Liver (tissue), 2 donors: ENCODE results near the gene TIE1.

Source experiments
- FOXA1 ChIP-seq: IDR thresholded peaks from 2 replicates; pipeline ENCODE4 v1.6.1; 2016; ENCODE audit warnings: antibody characterized with exemption
- TF ChIP-seq, protein P1 (sequence below): fragments of 150-350 bp; IDR thresholded peaks from 2 replicates; pipeline ENCODE4 v1.5.1; 2017; ENCODE audit warnings: improper control_type of control experiment, low read depth, low read length; ENCODE audit not compliant: missing input control
- TF ChIP-seq, protein P2 (sequence below): IDR thresholded peaks from 2 replicates; pipeline ENCODE4 v1.6.1; 2016; ENCODE audit warnings: antibody characterized with exemption
- donor health status: healthy.

DNA sequence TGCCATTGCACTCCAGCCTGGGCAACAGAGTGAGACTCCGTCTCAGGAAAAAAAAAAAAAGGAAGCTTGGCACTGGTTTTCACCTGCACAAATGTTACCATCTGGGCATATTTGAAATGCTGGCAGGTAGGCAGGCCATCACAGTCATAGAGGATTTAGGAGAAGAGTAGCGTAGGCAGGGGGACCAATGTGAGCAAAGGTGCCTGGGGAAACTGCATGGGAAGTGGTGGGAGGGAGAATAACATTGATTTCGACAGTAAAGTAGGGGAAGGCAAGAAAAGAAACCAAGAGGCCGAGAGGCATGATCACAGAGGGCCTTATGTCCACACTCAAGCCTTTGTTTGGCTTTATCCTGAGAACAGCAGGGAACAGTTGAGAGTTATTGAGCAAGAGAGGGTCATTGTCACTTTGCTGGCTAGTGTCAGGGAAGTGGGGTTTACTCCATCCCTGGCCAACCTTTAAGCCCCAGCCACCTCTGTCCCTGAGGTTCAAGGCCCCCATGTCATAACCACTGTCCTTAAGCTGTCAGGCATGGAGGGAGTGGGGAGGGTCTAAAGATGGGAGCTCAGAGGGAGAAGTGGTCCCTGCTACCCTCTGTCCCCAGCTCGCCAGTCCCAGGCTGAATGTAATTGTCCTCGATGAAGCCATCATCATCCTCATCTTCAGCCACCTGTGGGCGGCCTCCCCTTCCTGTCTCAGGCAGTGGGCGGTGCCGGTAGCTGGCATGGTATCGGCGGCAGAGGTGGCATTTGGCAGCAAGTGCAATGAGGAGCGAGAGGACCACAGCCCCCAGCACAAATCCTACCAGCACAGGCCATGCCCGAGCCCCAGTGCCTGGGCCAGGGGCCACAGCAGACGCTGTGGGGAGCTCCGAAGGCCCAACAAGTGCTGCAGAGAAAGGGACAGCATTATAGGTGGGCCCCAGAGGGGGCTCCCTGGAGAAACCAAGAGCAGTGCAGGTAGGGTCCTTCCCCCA, 18.3 kb upstream of the TIE1 start:
- TF ChIP-seq, protein P1, sequence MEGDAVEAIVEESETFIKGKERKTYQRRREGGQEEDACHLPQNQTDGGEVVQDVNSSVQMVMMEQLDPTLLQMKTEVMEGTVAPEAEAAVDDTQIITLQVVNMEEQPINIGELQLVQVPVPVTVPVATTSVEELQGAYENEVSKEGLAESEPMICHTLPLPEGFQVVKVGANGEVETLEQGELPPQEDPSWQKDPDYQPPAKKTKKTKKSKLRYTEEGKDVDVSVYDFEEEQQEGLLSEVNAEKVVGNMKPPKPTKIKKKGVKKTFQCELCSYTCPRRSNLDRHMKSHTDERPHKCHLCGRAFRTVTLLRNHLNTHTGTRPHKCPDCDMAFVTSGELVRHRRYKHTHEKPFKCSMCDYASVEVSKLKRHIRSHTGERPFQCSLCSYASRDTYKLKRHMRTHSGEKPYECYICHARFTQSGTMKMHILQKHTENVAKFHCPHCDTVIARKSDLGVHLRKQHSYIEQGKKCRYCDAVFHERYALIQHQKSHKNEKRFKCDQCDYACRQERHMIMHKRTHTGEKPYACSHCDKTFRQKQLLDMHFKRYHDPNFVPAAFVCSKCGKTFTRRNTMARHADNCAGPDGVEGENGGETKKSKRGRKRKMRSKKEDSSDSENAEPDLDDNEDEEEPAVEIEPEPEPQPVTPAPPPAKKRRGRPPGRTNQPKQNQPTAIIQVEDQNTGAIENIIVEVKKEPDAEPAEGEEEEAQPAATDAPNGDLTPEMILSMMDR = no peak
- TF ChIP-seq, protein P2, sequence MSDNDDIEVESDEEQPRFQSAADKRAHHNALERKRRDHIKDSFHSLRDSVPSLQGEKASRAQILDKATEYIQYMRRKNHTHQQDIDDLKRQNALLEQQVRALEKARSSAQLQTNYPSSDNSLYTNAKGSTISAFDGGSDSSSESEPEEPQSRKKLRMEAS = peak; percentile 28
- no peak for TF ChIP-seq FOXA1
